NT2/D1 (cell line): ENCODE measurements around the gene CD99L2.

Experiments
- SUZ12 ChIP-seq: IDR thresholded peaks from 2 replicates; pipeline ENCODE4 v1.6.1; 2011; ENCODE audit not compliant: insufficient read length, insufficient read depth; ENCODE audit errors: extremely low read depth
- YY1 ChIP-seq: IDR thresholded peaks from 2 replicates; pipeline ENCODE4 v1.6.1; 2011; ENCODE audit not compliant: insufficient read length, insufficient read depth
- ZNF274 ChIP-seq: IDR thresholded peaks from 2 replicates; pipeline ENCODE4 v1.6.1; 2011; ENCODE audit warnings: mild to moderate bottlenecking, low read depth, low read length

DNA sequence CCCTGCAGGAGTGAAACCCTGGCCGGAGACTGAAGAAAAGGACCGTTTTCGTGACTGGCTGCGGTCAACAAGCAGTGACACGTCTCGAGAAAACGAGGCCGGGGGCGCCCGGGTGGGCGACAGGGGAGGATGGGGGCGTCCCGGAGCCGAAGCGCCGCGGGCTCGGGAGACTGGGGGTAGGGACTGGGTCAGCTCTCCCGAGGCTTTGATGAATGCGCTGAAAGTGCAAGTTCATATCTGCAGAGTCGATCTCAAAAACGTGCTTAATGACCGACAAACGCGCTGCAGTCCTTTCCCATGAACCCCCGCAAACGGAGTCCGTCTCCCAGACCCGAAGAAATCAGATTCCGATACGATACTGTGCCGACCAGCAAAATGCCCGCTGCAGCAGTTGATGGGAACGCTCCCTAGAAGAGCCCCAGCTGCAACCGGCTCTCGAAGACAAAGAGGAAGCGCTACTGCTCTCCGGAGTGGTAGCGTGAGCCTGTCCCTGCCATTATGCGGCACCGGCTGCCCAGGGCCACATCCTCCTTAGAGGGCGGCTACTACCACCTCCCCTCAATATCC lies 806 bp upstream of the CD99L2 start:
- TF ChIP-seq SUZ12 (no peak), ZNF274 (no peak), YY1 (no peak)
